ENCODE data around the gene GALC.

Gene GALC

GRCh38 chr14:87967496-87967895 lies 25.5 kb downstream of the GALC start:
- H3K4me3 ChIP-seq (ENCODE audit: low read depth, low read length) = no peak overlapping the region
- no peak for DNase-seq (ENCODE audit: low read depth)

- H3K4me3 ChIP-seq (ENCODE audit: low read depth, low read length) = no peak overlapping the region
- no peak for DNase-seq (ENCODE audit: low read depth)
Observed at GRCh38 chr14:87966816-87967215, 26.2 kb downstream of the GALC start.

GRCh38 chr14:87961246-87961645 lies 31.7 kb downstream of the GALC start:
- DNase-seq (ENCODE audit: low read depth) = no peak
- no peak overlapping the region for H3K4me3 ChIP-seq (ENCODE audit: low read depth, low read length)

GRCh38 chr14:87960013-87960787 lies 32.8 kb downstream of the GALC start:
- H3K4me3 ChIP-seq (ENCODE audit: low read depth, low read length) = no peak overlapping the region
- DNase-seq (ENCODE audit: low read depth) = no peak

GRCh38 chr14:87955501-87955900 lies 37.5 kb downstream of the GALC start:
- no peak overlapping the region for H3K4me3 ChIP-seq (ENCODE audit: low read depth, low read length)
- DNase-seq (ENCODE audit: low read depth) = no peak

- no peak for DNase-seq (ENCODE audit: low read depth)
- H3K4me3 ChIP-seq (ENCODE audit: low read depth, low read length) = no peak overlapping the region
Observed at GRCh38 chr14:87952307-87953094, 40.5 kb downstream of the GALC start.

GRCh38 chr14:87944987-87945604 lies 47.9 kb downstream of the GALC start:
- no peak overlapping the region for H3K4me3 ChIP-seq (ENCODE audit: low read depth, low read length)
- DNase-seq (ENCODE audit: low read depth) = peak; percentile 8

GRCh38 chr14:87940894-87941293 lies 52.1 kb downstream of the GALC start:
- DNase-seq (ENCODE audit: low read depth) = no peak
- H3K4me3 ChIP-seq (ENCODE audit: low read depth, low read length) = no peak overlapping the region

- no peak overlapping the region for H3K4me3 ChIP-seq (ENCODE audit: low read depth, low read length)
- no peak for DNase-seq (ENCODE audit: low read depth)
Observed at GRCh38 chr14:87940382-87940781, 52.6 kb downstream of the GALC start.

- no peak for DNase-seq (ENCODE audit: low read depth)
- no peak overlapping the region for H3K4me3 ChIP-seq (ENCODE audit: low read depth, low read length)
Observed at GRCh38 chr14:87935886-87936285, 57.1 kb downstream of the GALC start.

GRCh38 chr14:87935081-87935828 lies 57.7 kb downstream of the GALC start:
- no peak overlapping the region for H3K4me3 ChIP-seq (ENCODE audit: low read depth, low read length)
- DNase-seq (ENCODE audit: low read depth) = no peak

GRCh38 chr14:87934185-87934584 lies 58.8 kb downstream of the GALC start:
- DNase-seq (ENCODE audit: low read depth) = no peak
- no peak overlapping the region for H3K4me3 ChIP-seq (ENCODE audit: low read depth, low read length)

- no peak for DNase-seq (ENCODE audit: low read depth)
Observed at GRCh38 chr14:87916886-87917275, 76.1 kb downstream of the GALC start.

GRCh38 chr14:87916103-87916885 lies 76.7 kb downstream of the GALC start:
- no peak for DNase-seq (ENCODE audit: low read depth)
- H3K4me3 ChIP-seq (ENCODE audit: low read depth, low read length) = no peak overlapping the region

More at GRCh38 chr14:87916886-87917275, 76.1 kb downstream of the GALC start:
- no peak overlapping the region for H3K4me3 ChIP-seq (ENCODE audit: low read depth, low read length)

- no peak overlapping the region for H3K4me3 ChIP-seq (ENCODE audit: low read depth, low read length)
- DNase-seq (ENCODE audit: low read depth) = no peak
Observed at GRCh38 chr14:87908550-87908949, 84.4 kb downstream of the GALC start.

GRCh38 chr14:87901652-87902051 lies 91.3 kb downstream of the GALC start:
- no peak for DNase-seq (ENCODE audit: low read depth)
- H3K4me3 ChIP-seq (ENCODE audit: low read depth, low read length) = no peak overlapping the region

- DNase-seq (ENCODE audit: low read depth) = no peak
- H3K4me3 ChIP-seq (ENCODE audit: low read depth, low read length) = no peak overlapping the region
Observed at GRCh38 chr14:87901236-87901635, 91.7 kb downstream of the GALC start.

GRCh38 chr14:87899228-87899627 lies 93.8 kb downstream of the GALC start:
- H3K4me3 ChIP-seq (ENCODE audit: low read depth, low read length) = no peak overlapping the region
- DNase-seq (ENCODE audit: low read depth) = no peak

- no peak for DNase-seq (ENCODE audit: low read depth)
- no peak overlapping the region for H3K4me3 ChIP-seq (ENCODE audit: low read depth, low read length)
Observed at GRCh38 chr14:87898301-87898700, 94.7 kb downstream of the GALC start.
